GM12892 (cell line): ENCODE data around the gene TMEM8B.
"Not testable (repeated sequence)": the region's sequence is repeated elsewhere in the genome, so short reads cannot be mapped to it uniquely, and the experiment has no call there.

Experiments
- DNase-seq: peaks from one replicate; pipeline ENCODE4 v3.0.0; 2011; ENCODE audit not compliant: insufficient read length
- FAIRE-seq: peaks from 2 replicates; lab custom pipeline; 2011; peaks lifted over from hg19 to GRCh38; lab: Jason Lieb, UNC
- POLR2A ChIP-seq: IDR thresholded peaks from 2 replicates; pipeline ENCODE4 v1.6.1; 2011; ENCODE audit warnings: low read depth, low read length, control low read depth
- POLR2AphosphoS5 ChIP-seq: IDR thresholded peaks from 2 replicates; pipeline ENCODE4 v1.6.1; 2011; ENCODE audit warnings: low read depth, low read length, control low read depth
- TAF1 ChIP-seq: IDR thresholded peaks from 2 replicates; pipeline ENCODE4 v1.6.1; 2011; ENCODE audit warnings: low read depth, mild to moderate bottlenecking, control low read depth, low read length, borderline replicate concordance

TMEM8B gene

GRCh38 chr9:35906923-35907699, 78.1 kb downstream of the TMEM8B start:
- no peak for DNase-seq

GRCh38 chr9:35907711-35908503, 78.9 kb downstream of the TMEM8B start:
- TF ChIP-seq TAF1 (no peak), POLR2A (no peak), POLR2AphosphoS5 (no peak)
- DNase-seq, result no peak
- FAIRE-seq, result no peak

More at GRCh38 chr9:35906923-35907699, 78.1 kb downstream of the TMEM8B start:
- no peak for FAIRE-seq
- TF ChIP-seq POLR2A (no peak), POLR2AphosphoS5 (no peak), TAF1 (no peak)

DNA sequence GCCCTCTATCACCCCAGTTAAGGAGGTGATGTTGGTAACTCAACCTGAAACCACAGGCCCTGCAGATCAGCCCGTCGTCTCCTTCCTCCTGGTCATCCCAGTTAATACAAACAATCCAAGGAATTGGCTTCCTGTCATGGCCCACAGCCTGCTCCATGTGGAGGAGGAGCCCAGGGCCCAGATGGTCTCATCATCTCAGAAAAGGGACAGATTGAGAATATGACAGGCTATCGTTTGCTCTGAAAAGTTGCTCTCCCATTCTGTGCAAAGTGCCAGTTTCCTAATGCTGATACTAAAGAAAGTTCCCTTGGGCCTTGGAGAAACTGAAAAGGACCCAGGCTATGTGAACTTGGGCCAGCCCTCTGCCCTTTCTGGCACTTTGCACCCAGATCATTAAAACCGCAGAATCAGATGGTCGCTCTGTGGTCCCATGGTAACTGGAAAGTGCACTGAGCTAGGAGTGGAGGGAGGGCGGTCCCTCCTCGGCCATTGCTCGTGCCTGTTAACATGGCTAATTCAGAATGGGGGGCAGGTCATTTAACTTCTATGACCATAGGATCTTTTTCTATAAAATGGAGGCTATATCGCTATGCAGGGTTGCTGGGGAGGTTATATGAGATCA, 79.6 kb downstream of the TMEM8B start:
- DNase-seq (no peak), FAIRE-seq (no peak)
- TF ChIP-seq POLR2AphosphoS5 (no peak), TAF1 (no peak)

GRCh38 chr9:35909274-35909673, 80.2 kb downstream of the TMEM8B start, which contains the start of gene SPAAR:
Gene SPAAR, plus strand, starts transcription at chr9:35909490. Its CDS starts 974 bp downstream, at chr9:35910464.
- TF ChIP-seq POLR2A (no peak), TAF1 (no peak), POLR2AphosphoS5 (no peak)
- FAIRE-seq (no peak), DNase-seq (no peak)

DNA sequence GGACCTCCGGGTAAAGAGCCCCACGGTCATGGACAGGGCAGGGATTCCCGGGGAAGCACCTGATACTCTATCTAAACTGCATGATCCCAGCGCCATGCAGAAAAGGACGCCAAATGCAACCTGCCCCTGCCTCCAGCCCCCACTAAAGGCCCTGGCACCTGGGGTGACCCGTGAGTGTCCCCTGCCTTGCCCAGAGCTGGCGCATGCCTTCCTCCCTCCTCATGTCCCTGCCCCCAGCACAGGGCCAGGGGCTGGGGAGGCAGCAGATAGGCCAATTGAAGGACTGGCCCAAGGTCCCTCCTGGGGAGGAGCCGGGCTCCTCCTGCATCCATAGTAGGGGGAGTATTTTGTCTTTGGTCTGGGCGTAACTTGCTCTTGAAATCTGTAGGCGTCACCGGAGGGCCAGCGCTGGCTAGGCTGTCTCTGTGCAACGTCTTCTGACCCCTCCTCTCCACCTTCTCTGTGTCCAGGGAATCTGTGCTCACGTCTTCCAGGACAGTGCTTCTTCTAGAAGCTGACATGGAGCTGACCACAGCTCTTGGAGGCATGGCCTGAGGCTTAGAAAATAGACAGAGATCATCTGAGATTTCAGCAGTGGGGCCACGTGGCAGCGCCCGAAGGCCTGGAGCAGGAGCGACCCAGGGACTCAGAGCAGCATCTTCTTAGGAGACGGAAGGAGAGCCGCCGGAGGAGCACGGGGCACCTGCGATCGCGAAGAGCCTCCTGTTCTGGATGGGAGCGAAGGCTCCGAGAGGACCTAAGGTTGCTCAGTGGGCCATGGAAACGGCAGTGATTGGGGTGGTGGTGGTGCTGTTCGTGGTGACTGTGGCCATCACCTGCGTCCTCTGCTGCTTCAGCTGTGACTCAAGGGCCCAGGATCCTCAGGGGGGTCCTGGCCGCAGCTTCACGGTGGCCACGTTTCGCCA, 80.9 kb downstream of the TMEM8B start:
- no peak for DNase-seq
- FAIRE-seq, result no peak
- TF ChIP-seq TAF1 (no peak), POLR2A (no peak), POLR2AphosphoS5 (no peak)

DNA sequence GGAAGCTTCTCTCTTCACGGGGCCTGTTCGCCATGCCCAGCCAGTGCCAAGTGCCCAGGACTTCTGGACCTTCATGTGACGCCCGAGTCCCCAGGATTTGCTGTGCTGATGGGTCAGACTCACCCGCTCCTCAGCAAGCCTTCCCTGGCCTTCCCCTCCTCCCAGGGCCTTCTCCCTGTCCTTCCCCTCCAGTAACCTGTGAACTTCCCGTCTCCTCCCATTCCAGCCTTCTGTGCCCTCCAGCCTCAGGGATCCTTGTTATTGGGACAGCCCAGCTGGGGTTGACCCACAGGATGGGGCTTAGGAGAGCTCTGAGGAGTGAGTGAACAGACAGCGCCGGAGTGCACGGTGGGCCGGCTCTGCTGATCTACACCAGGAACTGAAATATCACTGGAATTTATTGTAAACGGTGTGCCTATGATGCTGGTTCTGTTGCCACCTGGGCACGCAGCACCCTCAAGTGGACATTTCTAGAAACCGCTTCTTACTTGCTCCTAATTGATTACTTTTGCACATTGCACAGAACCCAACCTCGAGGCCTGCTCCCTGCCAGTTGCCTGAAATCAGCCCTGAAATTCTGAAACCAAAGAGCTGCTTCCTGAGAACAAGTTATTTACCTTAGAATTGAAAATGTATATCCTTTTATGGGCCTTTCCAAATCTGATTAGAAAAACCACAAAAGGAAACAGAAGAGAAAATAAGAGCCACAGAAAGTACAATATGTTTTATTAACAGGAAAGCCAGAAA, 81.8 kb downstream of the TMEM8B start:
- DNase-seq (no peak), FAIRE-seq (no peak)
- TF ChIP-seq TAF1, result no peak

- TF ChIP-seq TAF1 (no peak), POLR2A (no peak), POLR2AphosphoS5 (no peak)
- FAIRE-seq (no peak), DNase-seq (no peak)
Observed at GRCh38 chr9:35911690-35912089, 82.7 kb downstream of the TMEM8B start.

- FAIRE-seq (no peak), DNase-seq (no peak)
- no peak for TF ChIP-seq POLR2A
- TF ChIP-seq TAF1, result no peak
Observed at GRCh38 chr9:35912791-35913400, 83.9 kb downstream of the TMEM8B start.

GRCh38 chr9:35913429-35913828, 84.4 kb downstream of the TMEM8B start:
- not testable (repeated sequence) for DNase-seq, FAIRE-seq

DNA sequence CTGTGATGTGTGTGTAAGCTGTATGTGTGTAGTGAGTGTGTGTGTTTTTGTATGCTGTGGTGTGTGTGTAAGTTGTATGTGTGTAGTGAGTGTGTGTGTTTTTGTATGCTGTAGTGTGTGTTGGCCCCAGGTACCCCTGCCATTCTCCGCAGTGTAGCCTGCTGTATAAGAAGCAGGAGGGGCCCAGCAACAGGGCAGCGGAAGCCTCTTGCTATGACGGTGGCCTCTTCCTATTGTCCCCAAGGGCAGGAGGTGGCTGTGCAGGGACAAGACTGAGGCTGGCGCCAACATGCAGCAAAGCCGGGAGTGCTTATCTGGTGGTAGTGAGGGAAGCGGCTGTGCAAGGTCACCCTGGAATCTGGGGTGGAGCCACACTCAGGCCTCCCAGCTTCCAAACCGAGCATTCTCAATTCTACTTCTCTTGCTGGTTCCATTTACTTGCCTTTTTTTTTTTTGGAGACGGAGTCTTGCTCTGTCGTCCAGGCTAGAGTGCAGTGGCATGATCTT, 85.3 kb downstream of the TMEM8B start:
- DNase-seq (no peak), FAIRE-seq (peak; percentile 80)
- no peak for TF ChIP-seq POLR2A
- no peak for TF ChIP-seq POLR2AphosphoS5
- TF ChIP-seq TAF1, result no peak
